Measurements from ENCODE around the gene CAD.
"Not testable (repeated sequence)": the region's sequence is repeated elsewhere in the genome, so short reads cannot be mapped to it uniquely, and the experiment has no call there.

CAD gene

GRCh38 chr2:27217173-27218121 lies at the start of gene CAD:
TSS of gene CAD (plus strand) at chr2:27217369. CDS start at chr2:27217552, 183 bp downstream.
- DNase-seq (ENCODE audit: low read depth in 2 of 2): peak; percentile 83 to 88

GRCh38 chr2:27170581-27171337 lies 46.4 kb upstream of the CAD start:
- DNase-seq (ENCODE audit: low read depth in 2 of 2): no peak

GRCh38 chr2:27171351-27171848 lies 45.8 kb upstream of the CAD start:
- no peak for DNase-seq (ENCODE audit: low read depth in 2 of 2)

- no peak for DNase-seq (ENCODE audit: low read depth in 2 of 2)
Measured at GRCh38 chr2:27174638-27175037, 42.5 kb upstream of the CAD start.

GRCh38 chr2:27175330-27175729 lies 41.8 kb upstream of the CAD start:
- no peak for DNase-seq (ENCODE audit: low read depth in 2 of 2)

- not testable (repeated sequence) for DNase-seq (ENCODE audit: low read depth in 2 of 2)
Measured at GRCh38 chr2:27175781-27176180, 41.4 kb upstream of the CAD start.

GRCh38 chr2:27177441-27178351 lies 39.5 kb upstream of the CAD start:
- DNase-seq (ENCODE audit: low read depth in 2 of 2): no peak

GRCh38 chr2:27178469-27178868 lies 38.7 kb upstream of the CAD start:
- DNase-seq (ENCODE audit: low read depth in 2 of 2): no peak

- no peak for DNase-seq (ENCODE audit: low read depth in 2 of 2)
Measured at GRCh38 chr2:27179344-27180000, 37.7 kb upstream of the CAD start.

- DNase-seq (ENCODE audit: low read depth in 2 of 2): no peak
Measured at GRCh38 chr2:27182346-27182745, 34.8 kb upstream of the CAD start.

GRCh38 chr2:27184115-27184514 lies 33.1 kb upstream of the CAD start:
- no peak for DNase-seq (ENCODE audit: low read depth in 2 of 2)

GRCh38 chr2:27185331-27186026 lies 31.7 kb upstream of the CAD start:
- DNase-seq (ENCODE audit: low read depth in 2 of 2): no peak

- DNase-seq (ENCODE audit: low read depth in 2 of 2): no peak
Measured at GRCh38 chr2:27186613-27187345, 30.4 kb upstream of the CAD start.

- no peak for DNase-seq (ENCODE audit: low read depth in 2 of 2)
Measured at GRCh38 chr2:27189989-27190388, 27.2 kb upstream of the CAD start.

- DNase-seq (ENCODE audit: low read depth in 2 of 2): no peak
Measured at GRCh38 chr2:27191070-27191829, 25.9 kb upstream of the CAD start.

- no peak for DNase-seq (ENCODE audit: low read depth in 2 of 2)
Measured at GRCh38 chr2:27194538-27195354, 22.4 kb upstream of the CAD start.

- DNase-seq (ENCODE audit: low read depth in 2 of 2): not testable (repeated sequence)
Measured at GRCh38 chr2:27195799-27196198, 21.4 kb upstream of the CAD start.

- not testable (repeated sequence) for DNase-seq (ENCODE audit: low read depth in 2 of 2)
Measured at GRCh38 chr2:27198068-27198467, 19.1 kb upstream of the CAD start.
